HG02798 (cell line): ENCODE results near the gene ABCA8.
"Not testable (repeated sequence)": the region's sequence is repeated elsewhere in the genome, so short reads cannot be mapped to it uniquely, and the experiment has no call there.

Source experiments
- ATAC-seq: cut with Tn5 transposase; IDR thresholded peaks from one replicate; pipeline ENCODE4 v1.9.1; 2021; ENCODE audit warnings: mild to moderate bottlenecking; ENCODE audit not compliant: unreplicated experiment, poor library complexity

The ABCA8 gene

GRCh38 chr17:68832109-68832802 lies 122.9 kb downstream of the ABCA8 start:
- no peak for ATAC-seq

GRCh38 chr17:68831170-68831569 lies 124.0 kb downstream of the ABCA8 start:
- no peak for ATAC-seq

- ATAC-seq, result no peak
Measured at GRCh38 chr17:68830313-68830712, 124.9 kb downstream of the ABCA8 start.

- ATAC-seq, result no peak
Measured at GRCh38 chr17:68829211-68829610, 126.0 kb downstream of the ABCA8 start.

GRCh38 chr17:68824707-68825106 lies 130.5 kb downstream of the ABCA8 start:
- no peak for ATAC-seq

GRCh38 chr17:68824185-68824584 lies 131.0 kb downstream of the ABCA8 start:
- ATAC-seq, result not testable (repeated sequence)

- no peak for ATAC-seq
Measured at GRCh38 chr17:68822719-68823289, 132.4 kb downstream of the ABCA8 start.

GRCh38 chr17:68821860-68822696 lies 133.1 kb downstream of the ABCA8 start:
- ATAC-seq, result no peak

GRCh38 chr17:68820825-68821481 lies 134.2 kb downstream of the ABCA8 start:
- no peak for ATAC-seq

- ATAC-seq, result no peak
Measured at GRCh38 chr17:68820476-68820824, 134.7 kb downstream of the ABCA8 start.

- ATAC-seq, result no peak
Measured at GRCh38 chr17:68819465-68819864, 135.7 kb downstream of the ABCA8 start.
